Hepatic stellate cell (primary cell): ENCODE results near the gene LSM2.

Experiments used
- DNase-seq: peaks from one replicate; pipeline ENCODE4 v3.0.0; 2011; ENCODE audit warnings: low spot score

Gene LSM2

DNA sequence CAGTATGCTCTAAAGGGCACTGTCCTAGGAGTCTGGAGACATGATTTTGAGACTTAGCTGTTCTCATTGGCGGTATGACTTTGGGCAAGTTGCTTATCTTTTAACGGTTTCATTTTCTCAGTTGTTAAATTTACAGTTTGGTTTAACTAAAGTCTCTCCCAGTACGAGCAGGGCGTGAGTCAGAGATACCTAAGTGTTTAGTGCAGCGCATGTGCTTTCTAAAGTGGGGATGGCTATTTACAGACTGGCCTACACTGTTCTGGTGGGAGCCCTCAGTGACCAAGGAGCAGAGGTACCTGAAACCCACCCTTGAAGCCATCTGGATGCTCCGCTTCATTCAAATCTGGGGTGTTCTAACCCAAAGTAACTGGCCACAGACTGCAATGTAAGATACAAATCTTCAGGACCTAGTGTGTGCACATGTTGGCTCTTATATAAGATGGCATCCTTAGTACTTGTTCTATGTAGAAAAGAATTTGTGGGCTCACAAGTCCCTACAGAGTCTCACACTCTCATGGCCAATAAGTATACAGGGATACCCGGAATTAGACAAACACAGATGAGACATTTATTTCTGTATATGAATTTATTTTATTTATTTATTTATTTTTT is 56.2 kb downstream of the LSM2 start:
- no peak for DNase-seq

DNA sequence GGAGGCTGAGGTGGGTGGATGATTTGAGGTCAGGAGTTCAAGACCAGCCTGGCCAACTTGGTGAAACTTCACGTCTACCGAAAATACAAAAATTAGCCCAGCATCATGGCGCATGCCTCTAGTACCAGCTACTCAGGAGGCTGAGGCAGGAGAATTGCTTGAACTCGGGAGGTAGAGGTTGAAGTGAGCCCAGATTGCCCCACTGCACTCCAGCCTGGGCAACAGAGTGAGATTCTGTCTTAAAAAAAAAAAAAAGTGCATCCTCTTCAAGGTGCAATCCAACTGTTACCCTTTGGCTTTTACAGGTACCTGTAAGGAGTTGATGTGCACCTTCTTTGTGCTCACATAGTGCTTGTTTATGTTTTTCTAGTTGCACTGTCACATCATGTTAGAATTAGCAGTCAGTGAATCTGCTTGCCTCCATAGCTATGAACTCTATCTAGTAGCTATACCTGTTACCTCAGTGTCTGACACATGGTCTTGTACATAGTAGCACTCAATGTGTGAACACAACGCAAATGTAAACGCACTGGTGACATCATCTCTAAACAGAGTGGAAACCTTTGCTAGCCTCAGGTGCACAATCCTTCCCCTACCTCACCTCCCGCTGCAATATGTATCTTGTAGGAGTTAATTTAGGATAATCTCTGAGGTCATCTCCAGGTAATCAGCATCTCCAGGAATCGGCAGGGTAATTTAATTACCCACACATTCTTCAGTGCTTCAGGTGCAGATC is 57.3 kb downstream of the LSM2 start:
- no peak for DNase-seq
